Measurements from ENCODE around the gene ST8SIA1.

ST8SIA1 gene

DNA sequence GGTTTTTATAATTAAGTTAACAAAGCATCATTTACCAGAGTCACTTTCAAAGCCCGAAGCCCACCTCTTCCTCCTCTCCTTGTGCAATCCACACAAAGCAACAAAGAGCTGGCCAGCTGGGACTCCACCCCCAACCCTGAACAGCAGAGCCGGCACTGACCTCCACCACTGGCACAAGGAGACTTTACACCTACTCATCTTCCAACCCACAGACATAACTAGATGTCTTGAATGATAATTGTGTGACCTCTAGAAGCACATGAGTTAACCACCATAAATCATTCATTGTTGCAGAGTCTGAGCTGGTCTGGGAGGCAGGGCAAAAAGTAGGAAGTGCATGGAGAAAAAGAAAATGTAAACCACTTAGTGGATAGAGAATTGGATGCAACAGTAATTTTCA lies 72.2 kb downstream of the ST8SIA1 start:
- H3K4me3 ChIP-seq (ENCODE audit: low read depth, low read length): no peak overlapping the region
- TF ChIP-seq, protein P1, sequence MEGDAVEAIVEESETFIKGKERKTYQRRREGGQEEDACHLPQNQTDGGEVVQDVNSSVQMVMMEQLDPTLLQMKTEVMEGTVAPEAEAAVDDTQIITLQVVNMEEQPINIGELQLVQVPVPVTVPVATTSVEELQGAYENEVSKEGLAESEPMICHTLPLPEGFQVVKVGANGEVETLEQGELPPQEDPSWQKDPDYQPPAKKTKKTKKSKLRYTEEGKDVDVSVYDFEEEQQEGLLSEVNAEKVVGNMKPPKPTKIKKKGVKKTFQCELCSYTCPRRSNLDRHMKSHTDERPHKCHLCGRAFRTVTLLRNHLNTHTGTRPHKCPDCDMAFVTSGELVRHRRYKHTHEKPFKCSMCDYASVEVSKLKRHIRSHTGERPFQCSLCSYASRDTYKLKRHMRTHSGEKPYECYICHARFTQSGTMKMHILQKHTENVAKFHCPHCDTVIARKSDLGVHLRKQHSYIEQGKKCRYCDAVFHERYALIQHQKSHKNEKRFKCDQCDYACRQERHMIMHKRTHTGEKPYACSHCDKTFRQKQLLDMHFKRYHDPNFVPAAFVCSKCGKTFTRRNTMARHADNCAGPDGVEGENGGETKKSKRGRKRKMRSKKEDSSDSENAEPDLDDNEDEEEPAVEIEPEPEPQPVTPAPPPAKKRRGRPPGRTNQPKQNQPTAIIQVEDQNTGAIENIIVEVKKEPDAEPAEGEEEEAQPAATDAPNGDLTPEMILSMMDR (IDR thresholded peaks at IDR 0.05; ENCODE audit: control insufficient read depth, extremely low read depth, insufficient read depth): no peak
- DNase-seq (ENCODE audit: low read depth): no peak

GRCh38 chr12:22257100-22257499 lies 77.4 kb downstream of the ST8SIA1 start:
- TF ChIP-seq, protein P1 (IDR thresholded peaks at IDR 0.05; ENCODE audit: control insufficient read depth, extremely low read depth, insufficient read depth): no peak
- no peak overlapping the region for H3K4me3 ChIP-seq (ENCODE audit: low read depth, low read length)
- no peak for DNase-seq (ENCODE audit: low read depth)

DNA sequence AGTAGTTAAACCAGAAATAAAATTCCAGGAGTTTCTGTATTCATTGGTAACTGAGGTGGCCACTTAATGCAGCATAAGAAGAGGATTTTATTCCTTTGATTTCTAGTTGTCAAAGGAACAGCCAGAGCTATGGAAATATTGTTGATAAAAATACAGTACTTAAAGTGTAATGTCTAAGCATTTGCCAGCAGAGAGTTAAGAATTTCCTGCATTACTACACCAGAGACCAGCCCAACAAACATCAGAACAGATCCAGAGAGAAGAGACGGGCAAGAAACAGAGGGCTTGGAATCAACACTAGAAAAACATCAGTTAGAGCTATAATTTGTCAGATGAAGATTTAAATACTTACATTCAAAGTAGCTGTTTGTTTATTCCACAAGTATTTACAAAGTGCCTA lies 77.9 kb downstream of the ST8SIA1 start:
- H3K4me3 ChIP-seq (ENCODE audit: low read depth, low read length): no peak overlapping the region
- TF ChIP-seq, protein P1 (IDR thresholded peaks at IDR 0.05; ENCODE audit: control insufficient read depth, extremely low read depth, insufficient read depth): no peak
- DNase-seq (ENCODE audit: low read depth): no peak

- DNase-seq (ENCODE audit: low read depth): no peak
- TF ChIP-seq, protein P1 (IDR thresholded peaks at IDR 0.05; ENCODE audit: control insufficient read depth, extremely low read depth, insufficient read depth): no peak
- no peak overlapping the region for H3K4me3 ChIP-seq (ENCODE audit: low read depth, low read length)
Measured at GRCh38 chr12:22256041-22256441, 78.5 kb downstream of the ST8SIA1 start.

- no peak overlapping the region for H3K4me3 ChIP-seq (ENCODE audit: low read depth, low read length)
- no peak for DNase-seq (ENCODE audit: low read depth)
- TF ChIP-seq, protein P1 (IDR thresholded peaks at IDR 0.05; ENCODE audit: control insufficient read depth, extremely low read depth, insufficient read depth): no peak
Measured at GRCh38 chr12:22255097-22255496, 79.4 kb downstream of the ST8SIA1 start.

DNA sequence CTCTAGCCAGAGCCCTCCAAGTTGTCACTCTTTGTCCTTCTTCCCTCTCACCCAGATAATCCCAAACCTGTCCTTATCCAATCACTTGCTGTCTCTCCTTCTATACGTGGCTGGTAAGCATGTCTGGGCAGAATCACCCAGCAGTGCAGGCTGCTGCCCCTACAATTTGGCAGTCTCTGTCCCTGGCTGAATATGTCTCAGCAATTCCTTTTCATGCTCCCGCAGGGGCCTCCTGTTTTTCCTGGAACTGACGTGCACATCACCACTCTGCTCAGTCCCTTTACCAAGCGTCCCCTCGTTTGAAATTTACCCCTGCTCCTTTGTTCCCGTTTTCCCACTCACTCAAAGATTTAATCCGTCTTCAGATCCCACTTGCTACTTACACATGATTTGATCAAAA lies 80.0 kb downstream of the ST8SIA1 start:
- DNase-seq (ENCODE audit: low read depth): no peak
- TF ChIP-seq, protein P1 (IDR thresholded peaks at IDR 0.05; ENCODE audit: control insufficient read depth, extremely low read depth, insufficient read depth): no peak
- H3K4me3 ChIP-seq (ENCODE audit: low read depth, low read length): no peak overlapping the region

DNA sequence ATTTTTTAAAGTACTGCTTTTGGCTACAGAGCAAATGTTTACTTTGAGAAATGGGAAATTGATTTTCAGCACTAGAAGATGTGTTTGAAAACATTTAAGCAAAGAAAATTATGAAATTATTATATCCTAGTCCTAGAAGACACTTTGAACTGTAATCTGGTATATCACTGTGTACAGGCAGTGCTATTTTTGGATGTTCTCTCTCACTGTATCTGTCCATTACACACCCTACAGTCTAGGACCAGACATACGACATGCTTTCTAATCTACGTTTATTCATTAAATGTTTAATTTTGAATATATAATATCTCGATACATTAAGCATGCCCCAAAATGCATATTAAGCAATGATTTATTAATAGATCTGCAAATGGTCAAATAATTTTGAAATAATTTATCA lies 82.5 kb downstream of the ST8SIA1 start:
- H3K4me3 ChIP-seq (ENCODE audit: low read depth, low read length): no peak overlapping the region
- TF ChIP-seq, protein P1 (IDR thresholded peaks at IDR 0.05; ENCODE audit: control insufficient read depth, extremely low read depth, insufficient read depth): no peak
- DNase-seq (ENCODE audit: low read depth): no peak

Data from LNCaP clone FGC (cell line).